IMR-90 (cell line): ENCODE results near the gene MOB3B. TPM values are rescaled to one million over a fixed set of nuclear protein-coding genes. Genes with fewer than 3 reads are reported as not detected.

Source experiments
- ATAC-seq: fragments of 200-7000 bp; cut with Tn5 transposase; 2 replicates; pipeline ENCODE4 v1.9.1; 2020; ENCODE audit warnings: low read depth, mild to moderate bottlenecking, moderate library complexity
- BruUV-seq: library from RNA; stranded (reverse); fragments of 400-500 nt; replicated peaks from 2 replicates; lab custom pipeline; 2021; lab: Mats Ljungman, UMichigan
- CTCF ChIA-PET: fragments of 300-600 bp; formaldehyde crosslinking; extraction: SDS; loops from one replicate; lab custom pipeline; 2021; ENCODE audit warnings: antibody characterized with exemption; lab: Yijun Ruan, JAX
- POLR2A ChIA-PET: fragments of 300-600 bp; sonication (Branson Sonifier 250); formaldehyde crosslinking; loops from one replicate; lab custom pipeline; 2022; ENCODE audit warnings: antibody characterized with exemption; ENCODE audit not compliant: unreplicated experiment; lab: Charles Lee
- DNase-seq: peaks from one replicate; pipeline ENCODE4 v3.0.0; 2013
- H2AFZ ChIP-seq: replicated peaks from 2 replicates; pipeline ENCODE3; 2013; ENCODE audit warnings: low read length, mild to moderate bottlenecking; ENCODE audit not compliant: poor library complexity
- H2AK5ac ChIP-seq: 2 replicates; pipeline ENCODE4 v1.6.1; 2013; ENCODE audit warnings: low read depth, low read length, inconsistent platforms
- H2AK9ac ChIP-seq: replicated peaks from 2 replicates; pipeline ENCODE3; 2013; ENCODE audit warnings: mild to moderate bottlenecking, low read depth, low read length, moderate library complexity; ENCODE audit not compliant: poor library complexity
- H2BK120ac ChIP-seq: 2 replicates; pipeline ENCODE4 v1.6.1; 2013; ENCODE audit warnings: low read depth, low read length, inconsistent platforms
- H2BK15ac ChIP-seq: 3 replicates; pipeline ENCODE4 v1.6.1; 2013; ENCODE audit warnings: low read depth, low read length, inconsistent platforms
- H2BK20ac ChIP-seq: 2 replicates; pipeline ENCODE4 v1.6.1; 2013; ENCODE audit warnings: low read depth, mild to moderate bottlenecking, inconsistent platforms, low read length, moderate library complexity
- H2BK5ac ChIP-seq: 2 replicates; pipeline ENCODE4 v1.6.1; 2013; ENCODE audit warnings: mild to moderate bottlenecking, low read depth, low read length, inconsistent platforms; ENCODE audit not compliant: poor library complexity, severe bottlenecking
- H3K14ac ChIP-seq: replicated peaks from 2 replicates; pipeline ENCODE4 v1.6.1; 2013; ENCODE audit warnings: low read depth, low read length, inconsistent platforms
- H3K18ac ChIP-seq: 2 replicates; pipeline ENCODE4 v1.6.1; 2013; ENCODE audit warnings: low read depth, low read length, control low read depth
- H3K23ac ChIP-seq: 2 replicates; pipeline ENCODE4 v1.6.1; 2013; ENCODE audit warnings: low read depth, low read length, inconsistent platforms
- H3K27ac ChIP-seq: 2 replicates; pipeline ENCODE4 v1.5.1; 2013; ENCODE audit warnings: mild to moderate bottlenecking, control low read depth, low read length; ENCODE audit not compliant: insufficient read depth
- H3K27me3 ChIP-seq: 2 replicates; pipeline ENCODE4 v1.6.1; 2013; ENCODE audit warnings: low read length; ENCODE audit not compliant: control insufficient read depth, insufficient read depth
- H3K36me3 ChIP-seq: 2 replicates; pipeline ENCODE4 v1.6.1; 2013; ENCODE audit warnings: low read length, mixed read lengths; ENCODE audit not compliant: control insufficient read depth, insufficient read depth
- H3K4ac ChIP-seq: 2 replicates; pipeline ENCODE4 v1.6.1; 2013; ENCODE audit warnings: low read depth, low read length, inconsistent platforms
- H3K4me1 ChIP-seq: 2 replicates; pipeline ENCODE4 v1.6.1; 2013; ENCODE audit warnings: low read length, mixed read lengths; ENCODE audit not compliant: control insufficient read depth, insufficient read depth
- H3K4me2 ChIP-seq: 2 replicates; pipeline ENCODE4 v1.6.1; 2013; ENCODE audit warnings: low read depth, mild to moderate bottlenecking, control low read depth, low read length, moderate library complexity
- H3K4me3 ChIP-seq: 2 replicates; pipeline ENCODE4 v1.5.1; 2013; ENCODE audit warnings: low read depth, mild to moderate bottlenecking, control low read depth, low read length, moderate library complexity; ENCODE audit not compliant: insufficient read depth
- H3K56ac ChIP-seq: 2 replicates; pipeline ENCODE4 v1.6.1; 2013; ENCODE audit warnings: low read length, inconsistent platforms; ENCODE audit not compliant: insufficient read depth; ENCODE audit errors: extremely low read depth
- H3K79me1 ChIP-seq, 2 experiments: 2 replicates each; pipeline ENCODE4 v1.6.1; 2013; ENCODE audit warnings: low read length in 2 of 2, inconsistent platforms in 1 of 2, low read depth in 1 of 2
- H3K9ac ChIP-seq: 2 replicates; pipeline ENCODE4 v1.6.1; 2013; ENCODE audit warnings: low read depth, low read length, control low read depth
- H3K9me1 ChIP-seq: 2 replicates; pipeline ENCODE4 v1.6.1; 2013; ENCODE audit warnings: low read length, inconsistent platforms; ENCODE audit not compliant: insufficient read depth
- H3K9me3 ChIP-seq: 2 replicates; pipeline ENCODE4 v1.6.1; 2013; ENCODE audit warnings: low read length; ENCODE audit not compliant: control insufficient read depth, insufficient read depth
- H4K20me1 ChIP-seq: 2 replicates; pipeline ENCODE4 v1.6.1; 2013; ENCODE audit warnings: low read length, inconsistent platforms; ENCODE audit not compliant: insufficient read depth
- H4K5ac ChIP-seq: 2 replicates; pipeline ENCODE4 v1.6.1; 2013; ENCODE audit warnings: mild to moderate bottlenecking, low read depth, low read length, control low read depth
- H4K8ac ChIP-seq, 2 experiments: 2 replicates each; pipeline ENCODE4 v1.6.1; 2013; ENCODE audit warnings: low read depth in 2 of 2, low read length in 2 of 2, control low read depth in 1 of 2, inconsistent platforms in 1 of 2
- H4K91ac ChIP-seq: 2 replicates; pipeline ENCODE4 v1.6.1; 2013; ENCODE audit warnings: low read depth, low read length, inconsistent platforms; ENCODE audit not compliant: insufficient read depth
- CHD1 ChIP-seq: IDR thresholded peaks from 2 replicates; pipeline ENCODE4 v1.6.1; 2012; ENCODE audit warnings: low read depth, low read length, improper control_type of control experiment
- MAFK ChIP-seq: IDR thresholded peaks from 2 replicates; pipeline ENCODE4 v1.6.1; 2012; ENCODE audit warnings: low read depth, low read length, improper control_type of control experiment
- NFE2L2 ChIP-seq: fragments of 150-350 bp; IDR thresholded peaks from 2 replicates; pipeline ENCODE4 v1.6.1; 2016; ENCODE audit warnings: low read depth, mild to moderate bottlenecking, low read length
- WGBS, 2 experiments: methylation state at CpG; one replicate each; pipeline versions ENCODE4 v1.1.5 to v1.1.7; 2013; ENCODE audit warnings: missing lambda C conversion rate in 2 of 2; ENCODE audit not compliant: insufficient read length in 1 of 2; ENCODE audit errors: extremely low coverage in 2 of 2; 5-methylcytosine and 5-hydroxymethylcytosine counted together
- dilution Hi-C: fragments of 300-500 bp; cut with HindIII; formaldehyde crosslinking; loops from one replicate; pipeline ENCODE4 v1.14.3; 2018; ENCODE audit warnings: low sequenced_read_pairs; ENCODE audit not compliant: unreplicated experiment
- in situ Hi-C: fragments of 300-500 bp; cut with MboI; formaldehyde crosslinking; loops from 3 replicates; pipeline ENCODE4 v1.14.3; 2019; ENCODE audit warnings: low sequenced_read_pairs, inconsistent platforms, mixed read lengths
- intact Hi-C: fragments of 100-400 bp; cut with micrococcal nuclease; formaldehyde crosslinking; loops from 2 replicates; pipeline ENCODE4 v1.10.0; 2022
- polyA plus RNA-seq, 3 experiments: library from polyadenylated mRNA; depleted of rRNA; stranded (reverse); fragments of >200 nt; gene quantifications; 2 replicates each; pipeline ENCODE4 v1.2.3, GENCODE V29; 2012; ENCODE audit warnings: low replicate concordance in 1 of 3
- total RNA-seq: library from RNA; depleted of rRNA; stranded (reverse); fragments of >200 nt; gene quantifications from 2 replicates; pipeline ENCODE4 v1.2.3, GENCODE V29; 2012

MOB3B gene
- total and polyA plus RNA-seq, 2 of the 4 experiments (the other 2 are of a cell fraction) = under 0.01 to 0.02 TPM

DNA sequence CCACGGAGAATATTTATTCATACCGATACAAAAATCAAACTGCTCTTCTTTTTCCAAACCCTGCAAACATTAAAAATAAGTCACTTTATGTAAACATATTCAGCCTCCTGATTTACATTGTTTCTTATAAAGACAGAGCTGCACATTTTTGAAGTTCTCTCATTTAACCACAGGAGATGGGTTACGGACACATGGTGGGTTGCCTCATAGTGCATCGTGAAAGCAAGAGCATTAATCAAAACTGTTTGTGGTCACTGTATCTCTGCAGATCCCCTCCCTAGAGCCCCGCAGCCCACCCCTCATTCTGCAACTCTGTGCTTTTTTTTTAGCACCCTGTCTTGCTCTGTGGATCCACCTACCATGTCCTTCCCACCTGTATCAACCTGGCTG is 189.3 kb downstream of the MOB3B start:
- Histone ChIP-seq H3K27ac (no peak overlapping the region), H2AK5ac (no peak overlapping the region), H3K9ac (no peak overlapping the region), H2AFZ (no peak overlapping the region), H4K5ac (no peak overlapping the region), H3K56ac (no peak overlapping the region), H3K4me2 (no peak overlapping the region; the same call in 1 of the 2 replicates), H2BK20ac (no peak overlapping the region), H4K8ac (no peak overlapping the region), H3K18ac (no peak overlapping the region), H3K9me1 (no peaks in the 10 kb centered on the region; the same call in 1 of the 2 replicates), H2BK15ac (no peak overlapping the region), H3K27me3 (peaks cover 37% of the 10 kb centered on the region), H3K14ac (no peak overlapping the region), H2AK9ac (no peak overlapping the region), H4K20me1 (no peaks in the 10 kb centered on the region), H3K9me3 (no peaks in the 10 kb centered on the region), H2BK120ac (no peak overlapping the region), H3K4me3 (no peak overlapping the region), H2BK5ac (no peak overlapping the region), H3K4me1 (no peaks in the 10 kb centered on the region; the same call in 1 of the 2 replicates), H4K91ac (no peak overlapping the region), H3K79me1 (no peaks in the 10 kb centered on the region), H3K23ac (no peak overlapping the region), H3K36me3 (no peaks in the 10 kb centered on the region), H3K4ac (no peak overlapping the region)
- in situ Hi-C loops = no loop called here
- dilution Hi-C loops = no loop called here
- DNase-seq = no peak
- TF ChIP-seq CHD1 = no peak
- TF ChIP-seq NFE2L2 = no peak
- TF ChIP-seq MAFK = no peak
- POLR2A ChIA-PET = no interaction called here
- no TSS peak for BruUV-seq
- CTCF ChIA-PET = no interaction called here
- intact Hi-C loops = no loop called here
- 22% methylated on average over 3 of the region's 5 CpGs; no CpG with 5 or more reads in 1 of the 2 experiments for WGBS, 2 experiments
- ATAC-seq = no peak
